ENCODE measurements around the gene FAM167B. TPM values are rescaled to one million over a fixed set of nuclear protein-coding genes. Genes with fewer than 3 reads are reported as not detected.
"Not testable (repeated sequence)": the region's sequence is repeated elsewhere in the genome, so short reads cannot be mapped to it uniquely, and the experiment has no call there.

The FAM167B gene
- polyA plus RNA-seq, 1 of the 3 experiments (the other 2 are of a cell fraction) = 1.2 TPM

DNA sequence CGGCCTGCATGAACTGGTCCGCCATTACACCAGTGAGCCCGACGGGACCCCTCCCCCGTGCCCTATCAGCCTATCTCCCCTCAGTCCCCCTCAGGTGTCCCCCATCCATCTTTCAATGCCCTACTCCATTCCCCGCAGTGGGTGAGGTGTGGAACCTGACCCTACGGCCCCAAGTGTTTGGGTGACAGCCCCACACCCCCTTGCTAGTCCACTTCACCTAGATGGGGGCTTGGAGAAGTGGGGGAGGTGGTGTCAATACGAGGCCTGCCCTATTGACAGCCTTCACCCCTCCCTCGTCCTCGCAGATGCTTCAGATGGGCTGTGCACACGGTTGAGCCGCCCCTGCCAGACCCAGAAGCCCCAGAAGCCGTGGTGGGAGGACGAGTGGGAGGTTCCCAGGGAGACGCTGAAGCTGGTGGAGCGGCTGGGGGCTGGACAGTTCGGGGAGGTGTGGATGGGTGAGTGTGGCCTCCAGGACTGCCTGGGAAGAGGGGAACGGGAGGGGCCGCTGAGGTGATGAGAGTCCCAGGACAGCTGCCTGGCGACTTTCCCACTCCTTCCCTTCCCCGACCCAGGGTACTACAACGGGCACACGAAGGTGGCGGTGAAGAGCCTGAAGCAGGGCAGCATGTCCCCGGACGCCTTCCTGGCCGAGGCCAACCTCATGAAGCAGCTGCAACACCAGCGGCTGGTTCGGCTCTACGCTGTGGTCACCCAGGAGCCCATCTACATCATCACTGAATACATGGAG, 29.2 kb downstream of the FAM167B start:
- H4K20me1 ChIP-seq (ENCODE audit: insufficient read depth) = no peaks in the 10 kb centered on the region
- H3K9me2 ChIP-seq = no peaks in the 10 kb centered on the region
- H3K9me3 ChIP-seq = no peaks in the 10 kb centered on the region
- WGBS (ENCODE audit: low lambda C conversion rate) = 61% methylated on average over 27 of the region's 30 CpGs
- no peak for DNase-seq
- no peaks in the 10 kb centered on the region for H3F3A ChIP-seq (replicated peaks; ENCODE audit: insufficient read depth)
- ChIA-PET CTCF (no interaction called here), POLR2A (interaction anchor here (0.6 kb wide), 2 partner anchors 35 to 37 kb away, joined by 3 read pairs; no protein-coding TSS in a partner anchor)
- no peaks in the 10 kb centered on the region for H3K79me2 ChIP-seq (ENCODE audit: insufficient read depth)
- no peak overlapping the region for H3K4me3 ChIP-seq (ENCODE audit: low read depth in 2 of 2, low read length in 1 of 2)
- no peak overlapping the region for H3K4me2 ChIP-seq
- H3K9ac ChIP-seq = no peak overlapping the region
- H3K36me3 ChIP-seq (replicated peaks in 1 of 2; ENCODE audit: control insufficient read depth in 1 of 2, insufficient read depth in 2 of 2, low read length in 1 of 2) = no peaks in the 10 kb centered on the region
- H3K27me3 ChIP-seq (ENCODE audit: insufficient read depth) = no peaks in the 10 kb centered on the region
- TF ChIP-seq NRF1 (IDR thresholded peaks at IDR 0.05; ENCODE audit: low read depth, low read length) = no peak
- TF ChIP-seq RXRA (IDR thresholded peaks at IDR 0.05; ENCODE audit: borderline replicate concordance, low read depth) = no peak
- no peak for TF ChIP-seq IRF3 (IDR thresholded peaks at IDR 0.05; ENCODE audit: low read depth, low read length)
- no peak for TF ChIP-seq USF1 (IDR thresholded peaks at IDR 0.05; ENCODE audit: borderline replicate concordance, low read depth)
- TF ChIP-seq, protein P1, sequence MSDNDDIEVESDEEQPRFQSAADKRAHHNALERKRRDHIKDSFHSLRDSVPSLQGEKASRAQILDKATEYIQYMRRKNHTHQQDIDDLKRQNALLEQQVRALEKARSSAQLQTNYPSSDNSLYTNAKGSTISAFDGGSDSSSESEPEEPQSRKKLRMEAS (IDR thresholded peaks at IDR 0.05; ENCODE audit: low read depth) = no peak
- TF ChIP-seq RCOR1 (IDR thresholded peaks at IDR 0.05; ENCODE audit: low read length) = no peak
- TF ChIP-seq USF2 (IDR thresholded peaks at IDR 0.05; ENCODE audit: borderline replicate concordance, low read depth, low read length) = no peak
- TF ChIP-seq, protein P2, sequence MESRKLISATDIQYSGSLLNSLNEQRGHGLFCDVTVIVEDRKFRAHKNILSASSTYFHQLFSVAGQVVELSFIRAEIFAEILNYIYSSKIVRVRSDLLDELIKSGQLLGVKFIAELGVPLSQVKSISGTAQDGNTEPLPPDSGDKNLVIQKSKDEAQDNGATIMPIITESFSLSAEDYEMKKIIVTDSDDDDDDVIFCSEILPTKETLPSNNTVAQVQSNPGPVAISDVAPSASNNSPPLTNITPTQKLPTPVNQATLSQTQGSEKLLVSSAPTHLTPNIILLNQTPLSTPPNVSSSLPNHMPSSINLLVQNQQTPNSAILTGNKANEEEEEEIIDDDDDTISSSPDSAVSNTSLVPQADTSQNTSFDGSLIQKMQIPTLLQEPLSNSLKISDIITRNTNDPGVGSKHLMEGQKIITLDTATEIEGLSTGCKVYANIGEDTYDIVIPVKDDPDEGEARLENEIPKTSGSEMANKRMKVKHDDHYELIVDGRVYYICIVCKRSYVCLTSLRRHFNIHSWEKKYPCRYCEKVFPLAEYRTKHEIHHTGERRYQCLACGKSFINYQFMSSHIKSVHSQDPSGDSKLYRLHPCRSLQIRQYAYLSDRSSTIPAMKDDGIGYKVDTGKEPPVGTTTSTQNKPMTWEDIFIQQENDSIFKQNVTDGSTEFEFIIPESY (IDR thresholded peaks at IDR 0.05; ENCODE audit: borderline replicate concordance, low read depth) = no peak
- TF ChIP-seq FOXJ3 (CRISPR knock-in tag; IDR thresholded peaks at IDR 0.05) = no peak
- TF ChIP-seq RFX5 (IDR thresholded peaks at IDR 0.05; ENCODE audit: low read length) = no peak
- no peak for TF ChIP-seq YY1 (IDR thresholded peaks at IDR 0.05; ENCODE audit: low read depth)
- TF ChIP-seq, protein P3, sequence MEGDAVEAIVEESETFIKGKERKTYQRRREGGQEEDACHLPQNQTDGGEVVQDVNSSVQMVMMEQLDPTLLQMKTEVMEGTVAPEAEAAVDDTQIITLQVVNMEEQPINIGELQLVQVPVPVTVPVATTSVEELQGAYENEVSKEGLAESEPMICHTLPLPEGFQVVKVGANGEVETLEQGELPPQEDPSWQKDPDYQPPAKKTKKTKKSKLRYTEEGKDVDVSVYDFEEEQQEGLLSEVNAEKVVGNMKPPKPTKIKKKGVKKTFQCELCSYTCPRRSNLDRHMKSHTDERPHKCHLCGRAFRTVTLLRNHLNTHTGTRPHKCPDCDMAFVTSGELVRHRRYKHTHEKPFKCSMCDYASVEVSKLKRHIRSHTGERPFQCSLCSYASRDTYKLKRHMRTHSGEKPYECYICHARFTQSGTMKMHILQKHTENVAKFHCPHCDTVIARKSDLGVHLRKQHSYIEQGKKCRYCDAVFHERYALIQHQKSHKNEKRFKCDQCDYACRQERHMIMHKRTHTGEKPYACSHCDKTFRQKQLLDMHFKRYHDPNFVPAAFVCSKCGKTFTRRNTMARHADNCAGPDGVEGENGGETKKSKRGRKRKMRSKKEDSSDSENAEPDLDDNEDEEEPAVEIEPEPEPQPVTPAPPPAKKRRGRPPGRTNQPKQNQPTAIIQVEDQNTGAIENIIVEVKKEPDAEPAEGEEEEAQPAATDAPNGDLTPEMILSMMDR (IDR thresholded peaks at IDR 0.05) = no peak
- TF ChIP-seq MEF2A (IDR thresholded peaks at IDR 0.05; ENCODE audit: borderline replicate concordance, low read depth) = no peak
- no peak for TF ChIP-seq MXI1 (IDR thresholded peaks at IDR 0.05; ENCODE audit: low read depth, low read length)
- no peak for TF ChIP-seq ELF1 (IDR thresholded peaks at IDR 0.05)
- TF ChIP-seq GATA2 (CRISPR knock-in tag; IDR thresholded peaks at IDR 0.05) = no peak
- TF ChIP-seq SIN3A (IDR thresholded peaks at IDR 0.05; ENCODE audit: borderline replicate concordance, low read depth, low read length) = no peak
- TF ChIP-seq FOXM1 (IDR thresholded peaks at IDR 0.05; ENCODE audit: low read depth) = no peak
- peaks cover 0 to 2% of the 10 kb centered on the region in 2 experiments; a peak in 1 of 4 replicates for H3K4me1 ChIP-seq (ENCODE audit: control insufficient read depth in 1 of 2, insufficient read depth in 2 of 2, low read depth in 1 of 2, low read length in 1 of 2)
- no peak overlapping the region for H3K27ac ChIP-seq (ENCODE audit: low read depth in 2 of 2, low read length in 1 of 2)
- no peak overlapping the region for H2AFZ ChIP-seq (ENCODE audit: low read depth)

GRCh38 chr1:32284777-32285176, 37.8 kb downstream of the FAM167B start:
- H3K9me3 ChIP-seq; H2AFZ ChIP-seq (ENCODE audit: low read depth); H3K4me1 ChIP-seq (ENCODE audit: control insufficient read depth in 1 of 2, insufficient read depth in 2 of 2, low read depth in 1 of 2, low read length in 1 of 2); H3K27me3 ChIP-seq (ENCODE audit: insufficient read depth); DNase-seq; H3F3A ChIP-seq (replicated peaks; ENCODE audit: insufficient read depth); H3K79me2 ChIP-seq (ENCODE audit: insufficient read depth); H3K9me2 ChIP-seq; H3K9ac ChIP-seq; POLR2A ChIA-PET; H3K36me3 ChIP-seq (replicated peaks in 1 of 2; ENCODE audit: control insufficient read depth in 1 of 2, insufficient read depth in 2 of 2, low read length in 1 of 2); CTCF ChIA-PET; H3K4me2 ChIP-seq; H3K4me3 ChIP-seq (ENCODE audit: low read depth in 2 of 2, low read length in 1 of 2); H4K20me1 ChIP-seq (ENCODE audit: insufficient read depth); H3K27ac ChIP-seq (ENCODE audit: low read depth in 2 of 2, low read length in 1 of 2): not testable (repeated sequence)
- WGBS (ENCODE audit: low lambda C conversion rate) = 82% methylated on average over 8 of the region's 8 CpGs
